Measurements from ENCODE around the gene AIFM3. TPM values are rescaled to one million over a fixed set of nuclear protein-coding genes. Genes with fewer than 3 reads are reported as not detected.
"Not testable (repeated sequence)": the region's sequence is repeated elsewhere in the genome, so short reads cannot be mapped to it uniquely, and the experiment has no call there.

AIFM3 gene
- total and polyA plus RNA-seq, 3 experiments from 2014 or later, result 0.16 to 0.33 TPM; not detected in 1

DNA sequence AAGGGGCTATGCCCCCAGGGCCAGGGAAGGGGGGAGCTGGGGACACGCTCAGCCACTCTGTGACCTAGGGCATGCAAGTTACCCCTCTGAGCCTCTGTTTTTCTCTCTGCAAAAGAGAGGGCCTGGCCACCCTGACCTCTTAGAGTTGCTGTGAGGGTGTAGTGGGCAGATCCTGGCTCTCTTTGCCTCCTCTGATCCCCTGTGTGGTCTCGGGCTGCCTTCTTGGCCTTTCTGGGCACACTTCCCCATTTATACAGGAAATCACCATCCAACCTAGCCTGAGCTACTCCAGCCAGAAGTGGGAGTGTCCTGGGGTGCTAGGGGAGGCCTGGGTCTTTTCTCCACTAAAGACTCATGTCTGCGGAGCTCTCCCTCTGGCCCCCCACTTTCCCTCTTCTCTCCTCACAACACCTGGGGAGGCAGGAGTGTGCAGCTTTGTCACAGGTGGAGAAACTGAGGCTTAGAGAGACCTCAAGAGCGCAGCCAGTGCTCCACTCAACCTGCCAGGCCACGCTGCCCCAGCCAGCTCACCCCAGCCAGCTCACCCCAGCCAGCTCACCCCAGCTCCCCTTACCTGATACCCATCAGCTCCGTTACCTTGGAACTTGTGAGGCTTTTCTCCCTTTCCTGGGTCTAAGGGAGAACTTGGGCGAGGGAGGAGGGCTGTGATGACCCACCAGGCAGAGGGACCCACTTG, 1.4 kb downstream of the AIFM3 start:
- no peak overlapping the region for H3K27ac Mint-ChIP-seq
- Histone ChIP-seq H3K36me3 (ENCODE audit: insufficient read depth, low read length) (no peaks in the 10 kb centered on the region), H3K27ac (ENCODE audit: low read depth, low read length) (no peak overlapping the region), H3K4me3 (ENCODE audit: low read length) (no peak overlapping the region), H3K27me3 (ENCODE audit: insufficient read depth, low read length, poor library complexity, severe bottlenecking) (peaks cover 18% of the 10 kb centered on the region), H3K9me3 (ENCODE audit: low read length) (no peaks in the 10 kb centered on the region), H3K4me1 (ENCODE audit: insufficient read depth, low read length) (peaks cover 10% of the 10 kb centered on the region)
- ChIA-PET CTCF (interaction anchor here (2.4 kb wide), 1 partner anchor 9 kb away, joined by 6 read pairs; no protein-coding TSS in a partner anchor), POLR2A (no interaction called here)
- no peak overlapping the region for H3K4me3 Mint-ChIP-seq
- peaks cover 6 to 12% of the 10 kb centered on the region in 2 donors for H3K27me3 Mint-ChIP-seq
- H3K36me3 Mint-ChIP-seq, result no peaks in the 10 kb centered on the region
- no peak for DNase-seq
- peaks cover 7 to 19% (median 7%) of the 10 kb centered on the region in 3 donors for H3K4me1 Mint-ChIP-seq
- H3K9me3 Mint-ChIP-seq, result no peaks in the 10 kb centered on the region

DNA sequence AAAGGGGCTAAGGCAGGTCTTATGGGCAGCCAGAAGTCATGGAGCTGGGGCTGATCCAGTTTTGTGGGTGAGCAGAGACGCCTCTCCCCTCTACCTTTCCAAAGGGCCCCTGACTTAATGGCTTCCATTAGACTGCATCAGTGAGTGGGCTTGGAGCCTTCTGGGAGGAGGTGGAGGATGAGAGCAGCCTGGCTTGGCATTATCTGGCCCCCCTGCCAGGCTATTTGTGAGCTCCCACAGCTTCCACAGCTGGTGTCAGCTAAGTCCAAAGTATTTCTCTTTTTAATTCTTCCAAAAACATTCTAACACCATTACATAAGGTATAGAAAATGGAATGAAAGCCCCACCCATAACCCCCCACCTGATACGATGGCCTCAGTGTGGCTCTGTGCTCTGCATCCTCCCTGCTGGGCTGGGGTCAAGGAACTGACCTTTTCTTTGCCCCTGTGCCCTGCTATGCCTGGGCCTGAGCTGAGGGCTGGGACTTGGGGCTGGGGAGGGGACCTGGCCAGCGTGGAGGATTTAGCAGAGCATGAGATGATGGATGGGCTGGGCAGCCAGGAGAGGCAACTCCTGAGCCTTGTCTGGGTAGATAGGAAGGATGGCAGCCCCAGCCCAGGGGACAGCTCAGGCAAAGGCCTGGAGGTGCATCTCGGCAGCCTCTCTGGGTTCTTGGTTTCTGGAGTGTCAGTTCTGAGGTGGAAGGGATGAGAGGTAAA, 4.0 kb downstream of the AIFM3 start:
- no peaks in the 10 kb centered on the region for H3K36me3 Mint-ChIP-seq
- peaks cover 3 to 5% of the 10 kb centered on the region in 2 donors for H3K27me3 Mint-ChIP-seq
- no peak overlapping the region for H3K4me3 Mint-ChIP-seq
- DNase-seq, result no peak
- Histone ChIP-seq H3K4me1 (ENCODE audit: insufficient read depth, low read length) (no peaks in the 10 kb centered on the region), H3K27ac (ENCODE audit: low read depth, low read length) (no peak overlapping the region), H3K36me3 (ENCODE audit: insufficient read depth, low read length) (no peaks in the 10 kb centered on the region), H3K9me3 (ENCODE audit: low read length) (no peaks in the 10 kb centered on the region), H3K27me3 (ENCODE audit: insufficient read depth, low read length, poor library complexity, severe bottlenecking) (peaks cover 8% of the 10 kb centered on the region), H3K4me3 (ENCODE audit: low read length) (no peak overlapping the region)
- H3K9me3 Mint-ChIP-seq, result no peaks in the 10 kb centered on the region
- CTCF ChIA-PET, result no interaction called here
- no peak overlapping the region for H3K27ac Mint-ChIP-seq
- POLR2A ChIA-PET, result no interaction called here
- no peaks in the 10 kb centered on the region for H3K4me1 Mint-ChIP-seq

DNA sequence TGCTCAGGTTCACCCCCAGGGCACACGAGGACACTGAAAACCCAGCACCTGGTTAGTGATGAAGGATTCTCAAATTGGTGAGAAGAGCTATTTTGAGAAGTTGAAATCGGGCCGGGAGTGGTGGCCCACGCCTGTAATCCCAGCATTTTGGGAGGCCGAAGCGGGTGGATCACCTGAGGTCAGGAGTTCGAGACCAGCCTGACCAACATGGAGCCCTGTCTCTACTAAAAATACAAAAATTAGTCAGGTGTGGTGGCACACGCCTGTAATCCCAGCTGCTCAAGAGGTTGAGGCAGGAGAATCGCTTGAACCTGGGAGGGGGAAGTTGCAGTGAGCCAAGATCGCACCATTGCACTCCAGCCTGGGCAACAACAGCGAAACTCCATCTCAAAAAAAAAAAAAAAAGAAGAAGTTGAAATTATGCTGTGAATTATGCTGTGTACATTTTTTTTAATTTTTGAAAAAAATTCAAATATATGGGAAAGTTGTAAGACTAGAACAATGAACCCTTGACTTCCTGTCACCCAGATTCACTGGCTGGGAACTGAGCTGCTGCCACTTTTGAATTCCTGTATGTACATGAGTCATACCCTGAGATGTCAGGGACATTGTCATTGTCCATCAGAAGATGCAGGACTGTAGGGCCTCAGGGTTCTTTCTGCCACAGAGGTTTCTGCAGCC, 5.1 kb downstream of the AIFM3 start:
- H3K4me1 ChIP-seq (ENCODE audit: insufficient read depth, low read length); H3K4me1 Mint-ChIP-seq; H3K27ac ChIP-seq (ENCODE audit: low read depth, low read length); H3K4me3 Mint-ChIP-seq; H3K9me3 Mint-ChIP-seq; H3K27ac Mint-ChIP-seq; CTCF ChIA-PET; H3K27me3 Mint-ChIP-seq; H3K27me3 ChIP-seq (ENCODE audit: insufficient read depth, low read length, poor library complexity, severe bottlenecking); DNase-seq; H3K36me3 Mint-ChIP-seq; H3K9me3 ChIP-seq (ENCODE audit: low read length); POLR2A ChIA-PET; H3K36me3 ChIP-seq (ENCODE audit: insufficient read depth, low read length); H3K4me3 ChIP-seq (ENCODE audit: low read length): not testable (repeated sequence)

DNA sequence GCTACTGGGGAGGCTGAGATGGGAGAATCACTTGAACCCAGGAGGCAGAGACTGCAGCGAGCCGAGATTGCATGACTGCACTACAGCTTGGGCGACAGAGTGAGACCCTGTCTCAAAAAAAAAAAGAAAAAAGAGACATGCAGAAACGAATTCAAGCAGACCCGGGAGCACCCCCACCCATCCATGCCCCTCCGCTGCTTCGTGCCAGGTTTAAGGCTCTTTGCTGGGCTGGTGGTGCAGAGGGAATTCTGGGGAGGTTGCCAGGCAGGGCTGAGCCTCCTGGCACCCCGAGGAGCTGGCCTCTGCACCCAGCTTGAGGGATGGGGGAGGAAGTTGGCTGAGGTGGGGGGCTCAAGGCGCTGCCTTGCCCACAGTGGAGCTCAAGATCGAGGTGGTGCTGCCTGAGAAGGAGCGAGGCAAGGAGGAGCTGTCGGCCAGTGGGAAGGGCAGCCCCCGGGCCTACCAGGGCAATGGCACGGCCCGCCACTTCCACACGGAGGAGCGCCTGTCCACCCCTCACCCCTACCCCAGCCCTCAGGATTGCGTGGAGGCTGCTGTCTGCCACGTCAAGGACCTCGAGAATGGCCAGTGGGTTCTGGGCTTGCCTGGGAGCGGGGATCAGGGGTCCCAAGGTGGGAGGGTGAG, 6.0 kb downstream of the AIFM3 start:
- H3K27ac Mint-ChIP-seq, result no peak overlapping the region

DNA sequence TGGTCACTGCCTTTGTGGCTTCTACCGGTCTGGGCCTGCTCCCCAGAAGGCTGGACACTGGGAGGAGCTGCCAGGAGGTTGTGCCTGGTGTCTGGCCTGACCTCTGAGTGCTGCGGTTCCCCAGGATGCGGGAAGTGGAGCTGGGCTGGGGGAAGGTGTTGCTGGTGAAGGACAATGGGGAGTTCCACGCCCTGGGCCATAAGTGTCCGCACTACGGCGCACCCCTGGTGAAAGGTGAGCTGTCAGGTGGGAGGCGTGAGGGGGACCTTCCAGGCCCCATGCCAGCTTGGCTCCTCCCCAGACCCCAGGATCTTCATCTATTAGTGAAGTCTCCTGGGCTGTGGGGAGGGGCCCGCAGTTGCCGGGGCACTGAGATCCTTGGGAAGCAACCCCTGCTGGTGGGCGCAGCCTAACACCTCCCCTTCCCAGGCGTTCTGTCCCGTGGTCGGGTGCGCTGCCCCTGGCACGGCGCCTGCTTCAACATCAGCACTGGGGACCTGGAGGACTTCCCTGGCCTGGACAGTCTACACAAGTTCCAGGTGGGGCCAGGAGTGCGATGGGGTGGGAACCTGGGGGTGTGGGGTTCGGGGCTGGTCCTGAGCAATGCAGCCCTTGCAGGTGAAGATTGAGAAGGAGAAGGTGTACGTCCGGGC, 6.7 kb downstream of the AIFM3 start:
- H3K27ac ChIP-seq (ENCODE audit: low read depth, low read length), result no peak overlapping the region
- Mint-ChIP-seq H3K4me1 (peaks cover 0 to under 1% (median under 1%) of the 10 kb centered on the region in 3 donors), H3K27ac (no peak overlapping the region), H3K9me3 (no peaks in the 10 kb centered on the region), H3K4me3 (no peak overlapping the region), H3K27me3 (peaks cover 3 to 5% of the 10 kb centered on the region in 2 donors), H3K36me3 (no peaks in the 10 kb centered on the region)
- POLR2A ChIA-PET, result no interaction called here
- no peaks in the 10 kb centered on the region for H3K36me3 ChIP-seq (ENCODE audit: insufficient read depth, low read length)
- CTCF ChIA-PET, result no interaction called here
- DNase-seq, result no peak
- peaks cover 9% of the 10 kb centered on the region for H3K27me3 ChIP-seq (ENCODE audit: insufficient read depth, low read length, poor library complexity, severe bottlenecking)
- H3K9me3 ChIP-seq (ENCODE audit: low read length), result peaks cover 6% of the 10 kb centered on the region
- no peak overlapping the region for H3K4me3 ChIP-seq (ENCODE audit: low read length)
- H3K4me1 ChIP-seq (ENCODE audit: insufficient read depth, low read length), result no peaks in the 10 kb centered on the region

More for the DNA sequence above, 6.0 kb downstream of the AIFM3 start:
- H3K9me3 ChIP-seq (ENCODE audit: low read length), result no peaks in the 10 kb centered on the region
- ChIA-PET CTCF (no interaction called here), POLR2A (no interaction called here)
- H3K9me3 Mint-ChIP-seq, result no peaks in the 10 kb centered on the region
- peaks cover 3 to 5% of the 10 kb centered on the region in 2 donors for H3K27me3 Mint-ChIP-seq
- H3K4me3 Mint-ChIP-seq, result no peak overlapping the region
- no peak for DNase-seq
- H3K4me3 ChIP-seq (ENCODE audit: low read length), result no peak overlapping the region
- H3K27ac ChIP-seq (ENCODE audit: low read depth, low read length), result no peak overlapping the region
- no peaks in the 10 kb centered on the region for H3K36me3 ChIP-seq (ENCODE audit: insufficient read depth, low read length)
- H3K27me3 ChIP-seq (ENCODE audit: insufficient read depth, low read length, poor library complexity, severe bottlenecking), result peaks cover 9% of the 10 kb centered on the region
- no peaks in the 10 kb centered on the region for H3K4me1 ChIP-seq (ENCODE audit: insufficient read depth, low read length)
- H3K36me3 Mint-ChIP-seq, result no peaks in the 10 kb centered on the region
- no peaks in the 10 kb centered on the region for H3K4me1 Mint-ChIP-seq

DNA sequence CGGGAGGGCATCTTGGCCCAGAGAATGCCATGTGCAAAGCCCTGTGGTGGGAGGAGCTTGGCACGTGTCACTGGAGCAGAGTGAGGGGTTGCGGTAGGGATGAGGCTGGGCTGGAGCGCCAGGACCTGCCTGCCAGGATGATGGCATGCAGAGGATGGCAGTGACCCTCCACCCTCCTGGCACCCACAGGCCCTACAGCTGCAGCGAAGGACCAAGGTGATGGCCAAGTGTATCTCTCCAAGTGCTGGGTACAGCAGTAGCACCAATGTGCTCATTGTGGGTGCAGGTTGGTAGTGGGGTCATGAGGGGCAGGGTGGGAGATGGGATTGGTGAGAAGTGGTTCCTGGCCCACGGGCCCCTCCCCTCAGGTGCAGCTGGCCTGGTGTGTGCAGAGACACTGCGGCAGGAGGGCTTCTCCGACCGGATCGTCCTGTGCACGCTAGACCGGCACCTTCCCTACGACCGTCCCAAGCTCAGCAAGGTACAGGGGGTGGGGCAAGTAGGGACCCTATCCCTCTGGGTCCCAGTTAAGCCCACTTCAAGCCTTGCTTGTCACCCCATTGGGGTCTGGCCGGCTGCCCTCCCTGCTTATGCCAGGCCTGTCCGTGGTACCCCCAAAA, 7.4 kb downstream of the AIFM3 start:
- Histone ChIP-seq H3K4me3 (ENCODE audit: low read length) (no peak overlapping the region), H3K27me3 (ENCODE audit: insufficient read depth, low read length, poor library complexity, severe bottlenecking) (peaks cover 9% of the 10 kb centered on the region), H3K9me3 (ENCODE audit: low read length) (peaks cover 9% of the 10 kb centered on the region), H3K4me1 (ENCODE audit: insufficient read depth, low read length) (no peaks in the 10 kb centered on the region), H3K27ac (ENCODE audit: low read depth, low read length) (no peak overlapping the region), H3K36me3 (ENCODE audit: insufficient read depth, low read length) (no peaks in the 10 kb centered on the region)
- DNase-seq, result no peak
- Mint-ChIP-seq H3K4me3 (no peak overlapping the region), H3K4me1 (peaks cover 6 to 7% (median 7%) of the 10 kb centered on the region in 3 donors), H3K27me3 (peaks cover 3 to 5% of the 10 kb centered on the region in 2 donors), H3K27ac (no peak overlapping the region), H3K36me3 (no peaks in the 10 kb centered on the region), H3K9me3 (no peaks in the 10 kb centered on the region)
- ChIA-PET POLR2A (no interaction called here), CTCF (no interaction called here)

DNA sequence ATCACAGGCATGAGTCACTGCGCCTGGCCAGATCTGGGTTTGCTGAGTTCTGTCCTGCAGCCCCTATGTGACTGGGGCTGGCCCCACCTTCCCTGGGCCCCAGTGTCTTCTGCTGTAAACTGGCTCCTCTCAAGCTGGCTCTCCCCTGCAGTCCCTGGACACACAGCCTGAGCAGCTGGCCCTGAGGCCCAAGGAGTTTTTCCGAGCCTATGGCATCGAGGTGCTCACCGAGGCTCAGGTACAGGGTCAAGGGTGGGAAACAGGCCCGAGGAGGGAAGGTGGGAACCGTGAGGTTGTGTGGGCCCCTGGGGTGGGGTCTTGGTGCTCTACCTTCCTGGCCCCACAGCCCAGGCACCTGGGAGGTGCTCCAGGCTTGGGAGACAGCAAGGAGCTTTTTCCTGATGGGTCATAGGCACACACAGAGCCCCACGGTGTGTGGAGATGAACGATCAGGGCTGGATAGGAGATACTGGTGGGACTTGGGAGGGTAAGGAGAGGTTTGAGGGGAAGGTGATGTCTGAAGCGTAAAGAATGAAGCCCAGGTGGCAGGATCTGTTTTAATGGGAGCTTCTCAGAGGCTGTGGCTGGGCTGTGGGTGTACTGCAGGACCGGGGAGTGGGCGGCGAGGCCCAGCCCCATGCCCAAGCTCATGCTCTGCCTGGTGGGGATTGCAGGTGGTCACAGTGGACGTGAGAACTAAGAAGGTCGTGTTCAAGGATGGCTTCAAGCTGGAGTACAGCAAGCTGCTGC, 8.7 kb downstream of the AIFM3 start:
- POLR2A ChIA-PET, result no interaction called here
- Histone ChIP-seq H3K4me3 (ENCODE audit: low read length) (no peak overlapping the region), H3K36me3 (ENCODE audit: insufficient read depth, low read length) (no peaks in the 10 kb centered on the region), H3K4me1 (ENCODE audit: insufficient read depth, low read length) (peaks cover under 1% of the 10 kb centered on the region), H3K27ac (ENCODE audit: low read depth, low read length) (no peak overlapping the region), H3K9me3 (ENCODE audit: low read length) (peaks cover 9% of the 10 kb centered on the region), H3K27me3 (ENCODE audit: insufficient read depth, low read length, poor library complexity, severe bottlenecking) (peaks cover 9% of the 10 kb centered on the region)
- Mint-ChIP-seq H3K9me3 (no peaks in the 10 kb centered on the region), H3K27me3 (peaks cover 3 to 5% of the 10 kb centered on the region in 2 donors), H3K27ac (no peak overlapping the region), H3K4me1 (peaks cover 8 to 18% (median 9%) of the 10 kb centered on the region in 3 donors), H3K4me3 (no peak overlapping the region), H3K36me3 (no peaks in the 10 kb centered on the region)
- CTCF ChIA-PET, result no interaction called here
- no peak for DNase-seq
